Measurements from ENCODE around the gene UBTD1.

UBTD1 gene

GRCh38 chr10:97584798-97585438 is 86.2 kb downstream of the UBTD1 start:
- Histone ChIP-seq H2AFZ (ENCODE audit: low read depth, low read length, severe bottlenecking) (no peak overlapping the region), H3K79me2 (ENCODE audit: insufficient read depth, low read length) (no peaks in the 10 kb centered on the region), H3K4me2 (ENCODE audit: low read depth, low read length, poor library complexity, severe bottlenecking) (no peak overlapping the region), H3F3A (ENCODE audit: insufficient read depth) (no peaks in the 10 kb centered on the region), H3K36me3 (ENCODE audit: low read length) (no peaks in the 10 kb centered on the region), H3K9me2 (replicated peaks; ENCODE audit: insufficient read depth, low read length) (no peaks in the 10 kb centered on the region), H3K4me3 (ENCODE audit: insufficient read depth, low read length, poor library complexity, severe bottlenecking) (no peak overlapping the region), H3K27me3 (ENCODE audit: low read length) (no peaks in the 10 kb centered on the region), H3K27ac (ENCODE audit: low read depth, low read length) (no peak overlapping the region), H4K20me1 (ENCODE audit: low read depth, low read length) (no peaks in the 10 kb centered on the region), H3K9ac (ENCODE audit: low read length) (no peak overlapping the region), H3K9me3 (ENCODE audit: insufficient read depth, low read length) (no peaks in the 10 kb centered on the region)
- TF ChIP-seq CTCF (IDR thresholded peaks at IDR 0.05; ENCODE audit: insufficient read depth, low read length, poor library complexity, severe bottlenecking) (no peak), EZH2phosphoT487 (conservative IDR thresholded peaks at IDR 0.05; ENCODE audit: low read length) (no peak)

- no peaks in the 10 kb centered on the region for H3F3A ChIP-seq (ENCODE audit: insufficient read depth)
- no peak overlapping the region for H3K4me2 ChIP-seq (ENCODE audit: low read depth, low read length, poor library complexity, severe bottlenecking)
- H3K9me3 ChIP-seq (ENCODE audit: insufficient read depth, low read length), result no peaks in the 10 kb centered on the region
- H3K9me2 ChIP-seq (replicated peaks; ENCODE audit: insufficient read depth, low read length), result no peaks in the 10 kb centered on the region
- H3K27me3 ChIP-seq (ENCODE audit: low read length), result no peaks in the 10 kb centered on the region
- H4K20me1 ChIP-seq (ENCODE audit: low read depth, low read length), result no peaks in the 10 kb centered on the region
- H3K36me3 ChIP-seq (ENCODE audit: low read length), result no peaks in the 10 kb centered on the region
- no peak overlapping the region for H3K27ac ChIP-seq (ENCODE audit: low read depth, low read length)
- TF ChIP-seq EZH2phosphoT487 (conservative IDR thresholded peaks at IDR 0.05; ENCODE audit: low read length) (no peak), CTCF (IDR thresholded peaks at IDR 0.05; ENCODE audit: insufficient read depth, low read length, poor library complexity, severe bottlenecking) (no peak)
- H3K4me3 ChIP-seq (ENCODE audit: insufficient read depth, low read length, poor library complexity, severe bottlenecking), result no peak overlapping the region
- H2AFZ ChIP-seq (ENCODE audit: low read depth, low read length, severe bottlenecking), result no peak overlapping the region
- no peak overlapping the region for H3K9ac ChIP-seq (ENCODE audit: low read length)
- H3K79me2 ChIP-seq (ENCODE audit: insufficient read depth, low read length), result no peaks in the 10 kb centered on the region
Observed at GRCh38 chr10:97585439-97585811, 86.7 kb downstream of the UBTD1 start.

GRCh38 chr10:97587183-97587582 is 88.5 kb downstream of the UBTD1 start:
- Histone ChIP-seq H3F3A (ENCODE audit: insufficient read depth) (no peaks in the 10 kb centered on the region), H3K27ac (ENCODE audit: low read depth, low read length) (no peak overlapping the region), H3K9me3 (ENCODE audit: insufficient read depth, low read length) (no peaks in the 10 kb centered on the region), H3K27me3 (ENCODE audit: low read length) (no peaks in the 10 kb centered on the region), H3K36me3 (ENCODE audit: low read length) (no peaks in the 10 kb centered on the region), H4K20me1 (ENCODE audit: low read depth, low read length) (no peaks in the 10 kb centered on the region), H3K9ac (ENCODE audit: low read length) (no peak overlapping the region), H3K79me2 (ENCODE audit: insufficient read depth, low read length) (no peaks in the 10 kb centered on the region), H2AFZ (ENCODE audit: low read depth, low read length, severe bottlenecking) (no peak overlapping the region), H3K9me2 (replicated peaks; ENCODE audit: insufficient read depth, low read length) (no peaks in the 10 kb centered on the region), H3K4me2 (ENCODE audit: low read depth, low read length, poor library complexity, severe bottlenecking) (no peak overlapping the region), H3K4me3 (ENCODE audit: insufficient read depth, low read length, poor library complexity, severe bottlenecking) (no peak overlapping the region)
- TF ChIP-seq EZH2phosphoT487 (conservative IDR thresholded peaks at IDR 0.05; ENCODE audit: low read length), result no peak
- no peak for TF ChIP-seq CTCF (IDR thresholded peaks at IDR 0.05; ENCODE audit: insufficient read depth, low read length, poor library complexity, severe bottlenecking)

Measured in SU-DHL-6 (cell line).